H7 (cell line): Measurements from ENCODE around the gene MOB3A. TPM values are rescaled to one million over a fixed set of nuclear protein-coding genes. Genes with fewer than 3 reads are reported as not detected.
"Not testable (repeated sequence)": the region's sequence is repeated elsewhere in the genome, so short reads cannot be mapped to it uniquely, and the experiment has no call there.

Experiments used
- DNase-seq: peaks from one replicate; pipeline ENCODE4 v3.0.0; 2012
- H3K27me3 ChIP-seq: 2 replicates; pipeline ENCODE4 v1.6.0; 2011; ENCODE audit warnings: mild to moderate bottlenecking, low read length; ENCODE audit not compliant: control insufficient read depth, insufficient read depth
- H3K36me3 ChIP-seq: replicated peaks from 2 replicates; pipeline ENCODE4 v1.5.1; 2011; ENCODE audit warnings: low read length; ENCODE audit not compliant: control insufficient read depth, insufficient read depth
- H3K4me3 ChIP-seq: 2 replicates; pipeline ENCODE4 v1.5.1; 2011; ENCODE audit warnings: low read depth, mild to moderate bottlenecking, control low read depth, low read length, moderate library complexity; ENCODE audit not compliant: insufficient read depth
- total RNA-seq: library from RNA; depleted of rRNA; stranded (reverse); fragments of >200 nt; shearing (Covaris generic); gene quantifications from 2 replicates; pipeline ENCODE4 v1.2.3, GENCODE V29; 2014

Gene MOB3A
- total RNA-seq, 1 experiment from 2014 or later, result 8.9 TPM

DNA sequence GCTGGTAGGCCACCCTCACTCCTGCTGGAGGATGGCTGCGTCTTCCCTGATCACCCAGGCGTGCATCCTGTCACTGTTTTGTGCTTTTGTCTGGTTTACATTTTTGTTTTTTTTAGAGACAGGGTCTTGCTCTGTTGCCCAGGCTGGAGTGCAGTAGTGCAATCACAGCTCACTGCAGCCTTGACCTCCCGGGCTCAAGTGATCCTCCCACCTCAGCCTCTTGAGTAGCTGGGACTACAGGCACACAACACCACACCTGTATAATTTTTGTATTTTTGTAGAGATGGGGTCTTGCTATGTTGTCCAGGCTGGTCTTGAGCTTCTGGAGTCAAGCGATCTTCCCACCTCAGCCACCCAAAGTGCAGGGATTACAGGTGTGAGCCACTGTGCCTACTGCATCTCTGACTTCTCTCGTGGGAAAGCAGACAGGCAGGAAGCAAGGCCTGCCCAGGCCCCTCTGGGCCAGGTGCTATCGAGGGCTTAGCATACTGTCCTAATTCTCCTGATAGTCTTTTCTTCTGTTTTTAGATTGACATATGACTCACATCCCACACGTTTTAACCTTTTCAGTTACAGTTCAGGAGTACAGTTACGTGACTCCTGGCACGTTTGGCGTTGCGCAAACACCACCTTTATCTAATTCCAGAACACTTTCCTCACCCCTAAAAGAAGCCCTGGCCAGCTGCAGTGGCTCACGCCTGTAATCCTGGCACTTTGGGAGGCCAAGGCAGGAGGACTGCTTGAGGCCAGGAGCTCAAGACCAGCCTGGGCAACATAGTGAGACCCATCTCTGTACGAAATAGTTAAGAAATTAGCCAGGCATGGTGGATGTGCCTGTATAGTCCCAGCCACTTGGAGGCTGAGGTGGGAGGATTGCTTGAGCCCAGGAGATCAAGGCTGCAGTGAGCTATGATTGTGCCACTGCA, 9.2 kb downstream of the MOB3A start:
- H3K27me3 ChIP-seq, H3K36me3 ChIP-seq, DNase-seq, H3K4me3 ChIP-seq: not testable (repeated sequence)

- no peak overlapping the region for H3K4me3 ChIP-seq
- no peak for DNase-seq
- H3K27me3 ChIP-seq, result no peaks in the 10 kb centered on the region
- H3K36me3 ChIP-seq, result no peaks in the 10 kb centered on the region
Observed at GRCh38 chr19:2084993-2085720, 11.0 kb downstream of the MOB3A start.

DNA sequence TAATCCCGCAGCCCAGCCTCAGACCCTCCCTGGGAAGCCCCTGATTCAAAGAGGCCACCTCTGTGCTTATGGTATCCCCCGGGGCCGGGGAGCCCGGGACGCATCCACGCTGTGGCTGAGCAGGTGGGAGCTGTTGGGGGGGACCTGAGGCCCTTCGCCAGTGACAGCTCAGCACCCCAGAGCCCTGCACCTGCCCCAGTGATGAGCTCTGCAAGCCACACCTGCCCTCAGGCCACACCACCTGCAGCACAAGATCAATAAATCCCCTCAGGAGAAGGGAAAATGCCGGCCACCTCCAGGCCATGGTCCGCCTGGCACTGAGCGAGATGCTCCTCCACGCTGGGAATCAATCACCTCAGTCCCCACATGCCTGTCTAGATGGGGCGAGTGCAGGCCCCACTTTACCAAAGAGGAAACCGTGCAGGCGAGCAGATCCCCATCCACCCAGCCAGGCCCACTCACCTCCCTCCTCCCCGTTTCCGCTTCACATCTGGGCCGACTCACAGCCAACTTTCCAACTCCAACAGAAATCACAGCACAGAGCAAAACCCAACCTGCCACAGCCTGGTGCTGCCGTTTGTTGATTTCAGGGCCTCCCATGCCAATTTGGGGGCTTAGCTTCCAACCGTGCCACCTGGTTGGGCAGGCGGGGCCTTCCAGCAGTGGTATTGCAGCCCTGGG, 12.8 kb downstream of the MOB3A start:
- Histone ChIP-seq H3K4me3 (no peak overlapping the region), H3K36me3 (no peaks in the 10 kb centered on the region), H3K27me3 (no peaks in the 10 kb centered on the region)
- peak; percentile 69 for DNase-seq

DNA sequence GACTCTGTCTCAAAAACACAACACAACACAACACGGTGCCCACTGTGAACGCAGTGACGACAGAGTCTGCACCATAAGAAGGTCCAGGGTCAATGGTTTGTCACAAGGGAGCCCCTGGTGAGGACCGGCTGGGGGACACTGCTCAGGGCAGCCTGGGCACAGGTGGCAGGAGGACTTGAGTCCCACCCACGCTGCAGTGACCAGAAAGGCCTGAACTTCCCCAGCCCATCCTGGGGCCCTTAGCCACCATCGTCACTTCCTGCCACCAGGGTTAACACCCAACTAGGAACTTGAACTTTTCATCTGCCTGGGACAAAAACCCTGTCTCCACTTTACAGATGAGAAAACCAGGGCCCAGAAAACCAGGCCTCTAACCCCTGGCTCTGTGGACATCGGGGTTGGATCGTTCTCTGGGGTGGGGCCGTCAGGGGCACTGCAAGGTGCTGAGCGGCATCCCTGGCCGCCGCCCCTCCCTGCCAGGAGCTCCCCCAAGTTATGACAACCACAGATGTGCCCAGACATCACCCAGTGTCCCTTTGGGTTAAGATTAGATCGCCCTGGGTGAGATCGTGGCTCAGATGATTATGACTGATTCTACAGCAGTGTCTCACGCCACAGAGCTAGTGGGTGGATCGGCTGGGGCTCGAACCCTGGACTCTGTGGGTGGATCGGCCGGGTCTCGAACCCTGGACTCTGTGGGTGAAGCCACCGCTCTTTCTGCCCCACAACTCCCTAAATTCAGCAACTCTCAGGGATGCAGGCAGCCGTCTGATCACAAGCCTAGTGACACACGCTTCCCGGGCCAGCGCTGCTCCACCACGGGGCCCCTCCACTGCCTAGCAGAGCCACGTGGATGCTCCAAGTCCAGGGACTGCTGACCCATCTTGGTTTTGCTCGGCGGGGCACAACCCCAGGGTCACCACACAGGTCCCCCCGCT, 14.0 kb downstream of the MOB3A start:
- no peak overlapping the region for H3K4me3 ChIP-seq
- H3K27me3 ChIP-seq, result no peaks in the 10 kb centered on the region
- DNase-seq, result no peak
- no peaks in the 10 kb centered on the region for H3K36me3 ChIP-seq

DNA sequence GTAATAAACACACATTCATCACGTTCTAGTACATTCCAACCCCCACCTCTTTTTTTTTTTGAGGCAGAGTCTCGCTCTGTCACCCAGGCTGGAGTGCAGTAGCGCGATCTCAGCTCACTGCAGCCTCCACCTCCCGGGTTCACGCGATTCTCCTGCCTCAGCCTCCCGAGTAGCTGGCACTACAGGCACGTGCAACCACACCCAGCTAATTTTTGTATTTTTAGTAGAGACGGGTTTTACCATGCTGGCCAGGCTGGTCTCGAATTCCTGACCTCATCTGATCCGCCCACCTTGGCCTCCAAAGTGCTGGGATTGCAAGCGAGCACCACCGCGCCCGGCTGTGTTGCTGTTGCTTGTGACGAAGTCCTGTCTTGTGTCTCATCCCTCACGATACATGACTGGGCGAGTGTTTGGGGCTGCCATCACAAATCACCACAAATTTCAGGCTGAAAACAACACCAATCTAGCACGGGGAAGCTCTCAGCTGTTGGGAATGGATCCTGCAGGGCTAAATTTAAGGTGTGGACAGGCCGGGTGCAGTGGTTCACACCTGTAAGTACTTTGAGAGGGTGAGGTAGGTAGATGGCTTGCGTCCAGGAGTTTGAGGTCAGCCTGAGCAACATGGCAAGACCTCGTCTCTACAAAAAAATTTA, 15.7 kb downstream of the MOB3A start:
- Histone ChIP-seq H3K4me3 (no peak overlapping the region), H3K27me3 (no peaks in the 10 kb centered on the region), H3K36me3 (no peaks in the 10 kb centered on the region)
- DNase-seq, result no peak

DNA sequence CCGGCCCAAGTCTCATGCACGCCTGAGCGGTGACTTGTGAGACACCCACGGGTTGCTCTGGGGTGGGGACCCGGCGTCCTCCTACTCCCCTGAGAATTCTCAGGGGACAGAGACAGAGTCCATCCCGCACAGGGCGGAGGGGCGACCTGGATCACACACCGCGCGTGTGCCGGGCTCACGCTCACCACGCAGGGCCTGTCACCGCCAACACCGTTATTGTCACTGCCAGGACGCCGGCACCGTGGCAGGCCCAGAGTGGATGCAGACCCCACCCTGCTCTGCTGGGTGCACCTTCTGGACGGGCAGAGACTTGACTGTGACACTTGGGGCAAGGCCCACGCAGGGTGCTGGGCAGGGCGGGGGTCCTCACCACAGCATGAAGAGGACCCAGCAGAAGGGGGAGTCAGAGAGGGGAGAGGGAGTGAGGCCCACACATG, 16.2 kb downstream of the MOB3A start:
- Histone ChIP-seq H3K36me3 (no peaks in the 10 kb centered on the region), H3K4me3 (no peak overlapping the region), H3K27me3 (no peaks in the 10 kb centered on the region)
- DNase-seq, result no peak

DNA sequence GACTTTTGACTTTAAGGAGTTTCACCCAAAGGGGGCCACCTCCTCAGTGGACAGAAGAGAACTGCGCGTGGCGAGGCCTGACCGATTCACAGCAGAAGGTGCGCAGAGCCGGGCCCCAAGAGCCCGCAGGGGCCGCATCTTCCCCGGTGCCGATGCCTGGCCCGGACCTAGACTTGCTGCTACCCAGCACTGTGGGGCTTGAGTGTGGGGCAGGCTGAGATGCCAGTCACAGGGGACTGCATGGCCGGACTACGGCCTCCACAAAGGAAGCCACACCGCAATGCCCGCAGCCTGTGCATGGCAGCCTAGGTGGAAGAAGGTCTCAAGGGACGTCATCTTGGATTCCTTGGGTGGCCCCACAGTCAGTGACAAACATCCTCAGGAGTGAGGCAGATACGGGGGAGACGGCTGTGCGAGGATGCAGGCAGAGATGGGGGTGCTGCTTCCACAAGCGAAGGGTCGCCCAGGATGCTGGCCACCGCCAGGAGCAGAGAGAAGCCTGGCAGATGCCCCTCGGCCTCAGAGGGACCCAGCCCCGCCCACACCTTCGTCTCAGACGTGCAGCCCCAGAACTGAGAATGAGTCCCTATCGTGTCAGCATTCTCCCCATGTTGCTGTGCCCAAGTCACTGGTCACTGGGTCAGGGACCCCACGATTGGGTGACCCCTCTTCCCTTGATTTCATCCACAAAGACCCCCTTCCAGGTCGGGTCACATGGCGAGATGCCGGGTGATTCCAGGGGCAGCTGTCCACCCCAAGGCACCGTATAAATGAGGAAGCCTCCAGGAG, 16.9 kb downstream of the MOB3A start:
- Histone ChIP-seq H3K36me3 (no peaks in the 10 kb centered on the region), H3K4me3 (no peak overlapping the region), H3K27me3 (no peaks in the 10 kb centered on the region)
- no peak for DNase-seq

DNA sequence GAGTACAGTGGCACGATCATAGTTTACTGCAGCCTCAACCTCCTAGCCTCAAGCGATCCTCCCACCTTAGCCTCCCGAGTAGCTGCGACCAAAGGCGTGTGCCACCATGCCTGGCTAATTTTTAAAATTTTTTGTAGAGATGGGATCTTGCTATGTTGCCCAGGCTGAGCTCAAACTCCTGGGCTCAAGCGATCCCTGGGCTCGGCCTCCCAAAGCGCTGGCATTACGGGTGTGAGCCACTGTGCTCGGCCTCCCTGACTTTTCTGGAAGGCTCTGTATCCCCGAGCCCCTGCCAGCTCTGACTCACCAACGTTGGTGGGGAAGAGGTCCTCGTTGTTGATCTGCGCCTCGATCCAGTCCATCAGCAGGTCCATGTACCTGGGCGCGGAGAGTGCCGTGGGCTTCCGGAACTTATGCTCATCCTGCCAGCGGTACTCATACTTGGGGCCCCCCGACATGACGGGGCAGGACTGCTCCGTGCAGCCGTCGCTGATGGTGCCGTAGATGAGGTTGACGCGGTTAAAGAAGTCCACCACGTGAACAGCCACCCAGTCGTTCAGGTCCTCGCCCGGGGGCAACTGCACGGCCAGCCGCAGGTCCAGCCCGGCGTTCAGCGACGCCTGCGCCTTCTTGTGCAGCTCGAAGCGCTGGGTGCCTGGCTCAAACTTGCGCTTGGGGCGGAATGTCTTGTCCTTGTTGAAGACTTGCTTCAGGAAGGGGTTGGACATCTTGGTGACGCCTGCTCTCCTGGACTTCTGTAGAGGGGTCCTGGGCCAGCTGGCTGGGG, 18.1 kb downstream of the MOB3A start:
- DNase-seq, result no peak
- Histone ChIP-seq H3K36me3 (no peaks in the 10 kb centered on the region), H3K27me3 (no peaks in the 10 kb centered on the region), H3K4me3 (no peak overlapping the region)

DNA sequence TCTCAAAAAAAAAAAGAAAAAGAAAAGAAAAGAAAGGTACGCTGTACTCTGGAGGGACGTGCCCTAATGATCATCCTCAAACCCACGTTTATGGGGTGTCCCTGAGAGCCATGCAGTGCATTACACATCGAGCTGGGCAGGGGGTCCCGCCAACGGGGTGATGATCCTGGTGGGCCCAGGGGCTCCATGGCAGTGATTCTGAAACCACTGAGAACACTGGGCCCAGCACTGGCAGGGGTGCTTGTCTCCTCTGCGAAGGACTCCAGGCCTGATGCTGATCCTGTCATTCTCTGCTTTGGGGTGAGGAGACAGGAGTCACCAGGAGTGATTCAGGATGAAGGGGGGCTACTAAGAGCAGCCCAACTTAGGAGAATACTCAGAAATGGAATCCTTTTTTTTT, 18.7 kb downstream of the MOB3A start:
- H3K4me3 ChIP-seq, result no peak overlapping the region
- no peak for DNase-seq
- no peaks in the 10 kb centered on the region; the same call in 1 of the 2 replicates for H3K36me3 ChIP-seq
- no peaks in the 10 kb centered on the region for H3K27me3 ChIP-seq

GRCh38 chr19:2076526-2076944, 19.6 kb downstream of the MOB3A start:
- no peak for DNase-seq
- Histone ChIP-seq H3K36me3 (no peaks in the 10 kb centered on the region; the same call in 1 of the 2 replicates), H3K27me3 (no peaks in the 10 kb centered on the region), H3K4me3 (no peak overlapping the region)

- no peak for DNase-seq
- H3K36me3 ChIP-seq, result no peaks in the 10 kb centered on the region; the same call in 1 of the 2 replicates
- H3K27me3 ChIP-seq, result no peaks in the 10 kb centered on the region
- no peak overlapping the region for H3K4me3 ChIP-seq
Observed at GRCh38 chr19:2072757-2073551, 23.2 kb downstream of the MOB3A start.
